GM19397 (cell line): ENCODE data around the gene SLC25A10.
A peak's percentile ranks its signal among the peaks of the same experiment; 100 is the strongest.
"Not testable (repeated sequence)": the region's sequence is repeated elsewhere in the genome, so short reads cannot be mapped to it uniquely, and the experiment has no call there.

Experiments
- ATAC-seq: cut with Tn5 transposase; IDR thresholded peaks from one replicate; pipeline ENCODE4 v1.9.1; 2021; ENCODE audit warnings: mild to moderate bottlenecking, moderate library complexity; ENCODE audit not compliant: unreplicated experiment

Gene SLC25A10

DNA sequence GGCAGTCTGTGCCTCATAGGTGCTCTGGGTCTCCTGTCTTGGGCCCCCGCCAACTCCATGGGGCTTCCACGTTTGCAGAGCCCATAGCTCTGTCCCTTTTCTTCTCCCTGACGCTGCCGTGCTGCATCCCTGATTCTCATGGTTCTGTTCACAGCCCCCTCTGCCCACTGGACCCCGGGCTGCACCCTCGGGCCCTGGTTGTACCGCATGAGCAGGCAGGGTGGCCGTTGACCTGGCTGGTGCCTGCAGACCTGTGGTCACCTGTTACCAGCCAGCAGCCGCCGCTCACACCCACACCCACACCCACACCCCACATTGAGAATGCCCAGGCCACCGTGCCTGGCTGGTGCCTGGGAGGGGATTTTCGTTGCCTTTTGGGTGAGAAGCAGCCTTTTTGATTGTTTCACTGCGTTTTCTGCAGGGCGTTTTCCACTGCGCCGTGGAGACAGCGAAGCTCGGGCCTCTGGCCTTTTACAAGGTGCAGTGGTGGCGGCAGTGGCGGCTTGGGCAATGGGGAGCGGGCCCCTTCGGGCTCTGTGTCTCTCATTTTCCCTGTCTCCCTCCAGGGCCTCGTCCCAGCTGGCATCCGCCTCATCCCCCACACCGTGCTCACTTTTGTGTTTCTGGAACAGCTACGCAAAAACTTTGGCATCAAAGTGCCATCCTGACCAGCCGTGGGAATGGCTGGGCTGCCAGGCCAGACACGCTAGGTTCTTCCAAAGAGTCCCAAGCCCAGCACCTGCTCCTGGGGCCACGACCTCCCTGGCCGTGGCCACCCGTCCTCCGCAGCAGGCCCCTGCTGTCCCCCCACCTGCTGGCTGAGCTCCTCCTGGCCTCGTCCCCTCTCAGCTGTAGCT is 7.6 kb downstream of the SLC25A10 start:
- no peak for ATAC-seq

DNA sequence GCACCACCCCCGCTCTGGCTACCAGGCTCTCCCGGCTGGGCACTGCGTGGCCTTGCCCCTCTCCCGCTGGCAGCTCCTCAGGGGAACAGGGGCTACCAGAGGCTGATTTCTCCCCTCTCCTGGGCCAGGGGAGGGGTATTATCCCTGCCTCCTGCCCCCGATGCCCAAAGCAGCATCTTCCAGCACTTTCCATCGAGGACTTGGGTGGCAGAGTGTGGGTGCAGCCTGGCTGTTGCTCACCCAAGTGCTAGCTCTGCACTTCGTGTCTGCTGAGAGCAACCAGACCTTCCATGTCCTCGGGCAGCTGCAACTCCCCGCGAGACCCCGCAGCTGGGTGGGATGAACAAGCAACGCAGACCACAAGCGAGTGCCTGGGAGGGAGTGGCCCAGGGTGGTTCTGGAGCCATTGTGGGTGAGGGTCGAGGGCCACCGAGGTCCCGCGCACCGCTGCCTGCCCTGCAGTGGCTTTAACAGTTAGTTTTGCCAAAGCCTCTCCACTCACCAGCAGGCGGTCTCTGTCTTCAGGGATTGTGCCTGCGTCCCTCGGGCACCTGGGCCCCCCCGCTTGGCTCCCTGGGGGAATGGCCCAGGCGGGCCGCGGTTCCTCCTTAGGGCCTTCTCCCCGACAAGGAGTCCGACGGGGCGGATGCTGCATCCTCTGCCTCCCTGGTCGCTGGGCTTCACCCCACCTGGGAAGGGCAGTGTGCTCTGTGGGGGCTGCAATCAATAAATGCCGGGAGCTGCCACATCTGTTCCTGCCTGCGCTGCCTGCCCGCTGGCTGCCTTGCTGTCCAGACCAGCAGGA is 8.4 kb downstream of the SLC25A10 start:
- ATAC-seq: no peak

DNA sequence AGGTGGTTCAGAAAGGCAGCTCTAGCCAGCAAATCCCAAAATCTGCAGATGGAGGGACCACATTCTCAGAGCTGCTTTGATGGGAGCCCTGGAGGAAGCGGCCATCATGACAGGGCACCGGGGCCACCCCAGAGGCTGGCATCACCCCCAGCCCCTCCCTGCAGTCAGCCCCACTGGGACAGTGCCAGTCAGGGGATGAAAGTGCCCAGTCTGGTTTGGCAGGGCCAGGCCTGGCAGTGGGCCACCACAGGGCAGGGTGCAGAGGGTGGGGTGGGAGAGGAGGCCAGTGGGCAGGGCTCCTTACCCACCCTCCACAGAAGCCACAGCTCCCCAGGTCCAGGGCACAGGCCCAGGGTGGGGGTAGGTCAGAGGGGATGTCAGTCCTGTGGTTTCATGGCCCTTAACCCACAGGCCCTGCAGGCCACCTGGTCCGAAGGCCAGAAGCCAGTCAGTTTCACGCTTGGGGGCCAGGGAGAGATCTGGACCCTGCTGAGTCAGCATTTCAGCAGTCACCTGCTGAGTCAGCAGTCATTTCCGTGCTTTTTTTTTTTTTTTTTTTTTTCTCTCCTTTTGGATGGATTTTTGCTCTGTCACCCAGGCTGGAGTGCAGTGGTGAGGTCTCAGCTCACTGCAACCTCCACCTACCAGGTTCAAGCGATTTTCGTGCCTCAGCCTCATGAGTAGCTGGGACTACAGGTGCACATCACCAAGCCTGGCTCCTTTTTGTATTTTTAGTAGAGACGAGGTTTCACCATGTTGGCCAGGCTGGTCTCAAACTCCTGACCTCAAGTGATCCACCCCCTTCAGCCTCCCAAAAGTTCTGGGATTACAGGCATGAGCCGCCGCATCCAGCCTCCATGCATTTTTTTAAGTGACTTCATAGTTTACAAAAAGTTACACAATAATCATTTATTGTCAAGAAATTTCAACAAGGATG is 10.4 kb downstream of the SLC25A10 start:
- ATAC-seq: no peak

DNA sequence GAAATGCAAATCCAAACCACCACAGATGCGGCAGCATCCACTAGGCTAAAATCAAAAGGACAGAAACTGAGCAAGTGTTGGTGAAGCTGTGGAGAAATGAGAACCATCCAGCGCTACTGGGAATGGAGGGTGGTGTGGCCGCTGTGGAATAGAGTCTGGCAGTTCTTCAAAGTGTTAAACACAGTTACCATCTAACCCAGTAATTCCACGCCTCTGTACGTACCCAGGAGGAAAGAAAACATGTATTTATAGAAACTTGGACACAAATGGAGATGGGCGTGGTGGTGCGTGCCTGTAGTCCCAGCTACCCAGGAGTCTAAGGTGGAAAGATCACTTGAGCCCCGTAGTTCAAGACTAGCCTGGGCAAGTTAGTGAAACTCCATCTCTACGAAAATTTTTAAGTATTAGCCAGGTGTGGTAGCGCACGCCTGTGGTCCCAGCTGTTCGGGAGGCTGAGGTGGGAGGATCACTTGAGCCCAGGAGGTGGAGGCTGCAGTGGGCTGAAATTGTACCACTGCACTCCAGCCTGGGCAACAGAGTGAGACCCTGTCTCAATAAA is 11.6 kb downstream of the SLC25A10 start:
- ATAC-seq: no peak

DNA sequence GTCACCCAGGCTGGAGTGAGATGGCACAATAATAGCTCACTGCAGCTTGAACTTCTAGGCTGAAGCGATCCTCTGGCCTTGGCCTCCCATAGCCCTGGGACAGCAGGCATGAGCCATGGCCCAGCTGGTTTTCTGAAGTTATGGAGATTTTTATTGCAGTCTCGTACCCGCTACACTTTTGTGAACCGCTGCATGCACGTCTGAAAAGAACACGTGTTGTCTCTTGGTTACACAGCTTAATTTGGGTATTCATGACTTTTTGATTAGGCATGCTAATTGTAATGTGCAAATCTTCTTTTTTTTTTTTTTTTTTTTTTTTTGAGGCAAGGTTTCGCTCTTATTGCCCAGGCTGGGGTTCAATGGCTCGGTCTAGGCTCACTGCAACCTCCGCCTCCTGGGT is 13.4 kb downstream of the SLC25A10 start:
- no peak for ATAC-seq

DNA sequence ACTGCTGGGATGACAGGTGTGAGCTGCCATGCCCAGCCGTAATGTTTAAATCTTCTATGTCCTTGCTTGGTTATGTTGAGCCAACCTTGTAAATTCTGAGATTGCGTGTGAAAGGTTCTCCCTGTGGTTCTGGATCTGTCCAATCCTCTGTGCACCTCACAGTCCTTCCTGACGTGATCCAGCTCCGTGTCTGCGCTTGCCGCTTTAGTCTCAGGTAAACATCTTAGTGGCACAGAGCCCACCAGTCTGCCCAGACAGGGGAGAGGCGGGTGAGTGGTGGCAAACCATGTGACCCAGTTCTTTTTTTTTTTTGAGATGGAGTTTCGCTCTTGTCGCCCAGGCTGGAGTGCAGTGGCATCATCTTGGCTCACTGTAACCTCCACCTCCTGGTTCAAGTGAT is 13.9 kb downstream of the SLC25A10 start:
- ATAC-seq: no peak

DNA sequence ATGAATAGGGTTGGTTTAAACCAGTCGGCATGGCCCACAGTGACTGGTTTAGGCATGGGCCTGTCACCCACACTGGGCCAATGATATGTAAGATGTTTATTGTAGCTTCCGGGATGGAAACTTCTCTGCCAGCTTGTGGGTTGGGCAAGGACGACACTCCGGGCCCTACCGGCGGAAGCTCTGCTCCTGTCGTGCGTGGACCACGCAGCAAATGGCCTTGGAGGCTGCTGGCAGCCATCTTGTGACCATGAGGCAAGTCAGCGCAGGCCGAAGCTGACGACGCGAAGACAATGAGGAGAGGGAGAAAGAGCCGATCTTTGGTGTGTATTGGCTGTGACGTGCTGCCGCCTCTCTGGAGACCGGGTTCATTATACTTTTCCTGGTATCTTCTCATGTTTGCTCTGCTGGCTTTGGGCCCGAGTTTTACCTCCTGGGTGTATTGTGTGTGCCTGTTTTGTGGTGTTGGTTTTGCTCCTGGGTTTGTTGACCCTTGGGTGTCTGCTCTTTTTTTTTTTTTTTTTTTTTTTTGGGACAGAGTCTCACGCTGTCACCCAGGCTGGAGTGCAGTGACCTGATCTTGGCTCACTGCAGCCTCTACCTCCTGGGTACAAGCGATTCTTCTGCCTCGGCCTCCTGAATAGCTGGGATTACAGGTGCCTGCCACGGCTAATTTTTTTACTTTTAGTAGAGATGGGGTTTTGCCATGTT is 15.4 kb downstream of the SLC25A10 start:
- ATAC-seq: no peak

DNA sequence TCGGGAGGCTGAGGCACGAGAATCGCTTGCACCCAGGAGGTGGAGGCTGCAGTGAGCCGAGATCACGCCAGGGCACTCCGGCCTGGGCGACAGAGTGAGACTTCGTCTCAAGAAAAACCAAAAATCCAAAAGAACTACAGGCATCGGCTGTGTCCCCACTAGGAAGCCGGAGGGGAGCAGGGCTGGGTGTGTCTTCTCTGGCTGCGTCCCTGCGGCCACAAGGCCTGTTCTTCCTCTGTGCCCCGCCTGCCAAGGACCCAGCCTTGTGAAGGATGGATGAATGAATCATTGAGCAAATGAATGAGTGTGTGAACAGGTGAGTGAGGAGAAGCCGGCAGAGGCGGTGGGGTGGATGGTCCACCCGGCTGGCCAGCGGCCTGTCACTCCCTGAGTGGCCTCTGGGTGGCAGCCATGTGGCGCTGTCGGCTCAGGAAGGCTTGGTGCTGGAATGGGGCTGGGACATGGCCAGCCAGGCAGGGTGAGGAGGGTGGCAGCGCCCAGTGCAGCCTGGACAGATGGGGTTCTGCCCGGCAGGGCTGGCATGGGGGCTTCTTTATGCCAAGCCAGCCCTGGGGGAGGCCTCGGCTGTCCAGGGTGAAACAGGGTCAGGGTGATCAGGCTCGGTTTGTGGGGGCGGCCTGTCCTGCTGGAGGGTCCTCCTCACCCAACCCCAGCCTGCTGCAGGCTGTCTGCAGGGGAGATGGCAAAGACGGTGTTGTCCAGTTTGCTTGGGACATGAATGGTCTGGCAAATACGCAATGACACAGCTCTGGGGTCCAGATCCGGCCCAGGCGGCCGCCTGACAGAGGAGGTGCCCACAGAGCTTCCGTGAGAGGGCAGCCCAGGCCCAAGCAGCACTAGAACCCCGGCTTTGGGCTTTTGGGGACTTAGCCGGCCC is 21.7 kb downstream of the SLC25A10 start:
- ATAC-seq: peak; percentile 44

DNA sequence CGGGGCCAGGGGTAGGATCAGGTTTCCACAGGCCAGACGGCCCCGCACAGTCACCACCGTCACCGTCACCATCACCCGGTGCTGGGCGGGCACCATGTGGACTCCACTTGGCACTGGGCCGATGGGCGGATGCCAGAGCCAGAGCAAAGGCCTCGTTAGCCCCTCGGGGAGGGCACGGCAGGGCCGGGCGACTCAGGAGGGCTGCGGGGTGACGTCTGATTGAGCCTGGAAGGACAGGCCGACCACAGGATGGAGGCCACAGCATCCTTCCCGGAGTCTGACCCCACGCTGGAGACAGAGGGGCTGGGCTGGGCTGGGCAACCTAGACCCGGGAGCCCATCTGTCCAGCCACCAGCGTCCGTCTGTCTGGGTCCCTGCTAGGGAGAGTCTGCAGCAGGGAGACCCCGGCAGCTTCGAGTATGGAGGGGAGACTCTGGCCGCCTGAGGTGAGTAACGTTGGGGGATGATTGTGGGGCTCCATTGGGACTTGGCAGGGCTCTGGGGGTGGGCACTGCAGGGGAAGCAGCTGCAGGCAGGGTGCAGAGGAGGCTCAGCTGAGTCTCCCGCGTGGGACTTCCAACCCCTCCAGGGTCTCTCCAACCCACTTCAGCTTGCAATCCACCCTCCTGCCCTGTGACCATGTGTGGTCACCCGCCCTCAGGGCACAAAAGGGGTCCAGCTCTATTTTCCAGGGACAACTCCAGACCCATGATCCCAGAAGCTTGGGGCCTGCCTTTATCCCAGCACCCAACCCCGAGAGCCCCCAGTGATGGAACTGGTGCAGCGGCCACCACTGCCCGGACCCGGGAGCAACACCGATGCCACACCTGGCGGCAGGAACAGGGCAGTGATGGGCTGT is 22.6 kb downstream of the SLC25A10 start:
- ATAC-seq: no peak

DNA sequence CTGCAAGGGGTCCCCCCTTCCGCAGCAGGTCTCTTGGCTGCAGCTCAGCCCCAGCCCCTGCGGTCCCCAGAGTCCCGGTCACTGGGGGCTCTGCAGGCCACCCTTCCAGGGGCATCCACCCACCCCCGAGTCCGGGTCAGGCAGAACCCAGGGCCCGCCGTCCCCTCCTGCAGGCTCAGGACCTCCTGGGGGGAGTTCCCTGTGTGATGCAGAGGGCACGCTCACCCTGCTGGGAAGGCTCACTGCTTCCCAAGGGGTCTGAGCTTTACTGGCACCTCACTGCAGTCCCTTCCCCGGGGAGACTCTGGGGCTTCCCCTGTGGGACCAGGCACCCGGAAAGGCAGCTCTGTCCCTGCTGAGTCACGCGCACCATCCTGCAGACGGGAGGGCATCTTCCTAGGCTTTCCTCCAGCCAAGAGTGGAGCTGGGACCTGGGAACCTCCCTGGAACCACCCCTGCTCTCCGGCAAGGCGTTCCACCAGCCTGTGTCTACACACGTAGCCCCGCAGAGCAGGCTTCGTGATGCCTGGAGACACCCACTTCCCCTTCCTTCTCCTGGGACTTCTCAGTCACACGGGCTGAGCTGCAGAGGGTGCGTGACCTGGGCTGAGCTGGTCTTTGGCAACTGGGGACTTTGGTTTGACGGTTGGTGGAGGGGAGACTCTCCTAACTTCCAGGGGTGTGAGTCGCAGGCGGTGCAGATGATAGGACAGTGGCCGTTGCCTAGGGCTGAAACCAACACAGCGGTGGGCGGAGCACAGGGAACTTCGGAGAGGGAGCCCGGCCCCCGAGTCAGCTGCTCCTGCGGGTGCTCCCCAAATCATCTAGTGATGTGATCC is 23.4 kb downstream of the SLC25A10 start:
- no peak for ATAC-seq

DNA sequence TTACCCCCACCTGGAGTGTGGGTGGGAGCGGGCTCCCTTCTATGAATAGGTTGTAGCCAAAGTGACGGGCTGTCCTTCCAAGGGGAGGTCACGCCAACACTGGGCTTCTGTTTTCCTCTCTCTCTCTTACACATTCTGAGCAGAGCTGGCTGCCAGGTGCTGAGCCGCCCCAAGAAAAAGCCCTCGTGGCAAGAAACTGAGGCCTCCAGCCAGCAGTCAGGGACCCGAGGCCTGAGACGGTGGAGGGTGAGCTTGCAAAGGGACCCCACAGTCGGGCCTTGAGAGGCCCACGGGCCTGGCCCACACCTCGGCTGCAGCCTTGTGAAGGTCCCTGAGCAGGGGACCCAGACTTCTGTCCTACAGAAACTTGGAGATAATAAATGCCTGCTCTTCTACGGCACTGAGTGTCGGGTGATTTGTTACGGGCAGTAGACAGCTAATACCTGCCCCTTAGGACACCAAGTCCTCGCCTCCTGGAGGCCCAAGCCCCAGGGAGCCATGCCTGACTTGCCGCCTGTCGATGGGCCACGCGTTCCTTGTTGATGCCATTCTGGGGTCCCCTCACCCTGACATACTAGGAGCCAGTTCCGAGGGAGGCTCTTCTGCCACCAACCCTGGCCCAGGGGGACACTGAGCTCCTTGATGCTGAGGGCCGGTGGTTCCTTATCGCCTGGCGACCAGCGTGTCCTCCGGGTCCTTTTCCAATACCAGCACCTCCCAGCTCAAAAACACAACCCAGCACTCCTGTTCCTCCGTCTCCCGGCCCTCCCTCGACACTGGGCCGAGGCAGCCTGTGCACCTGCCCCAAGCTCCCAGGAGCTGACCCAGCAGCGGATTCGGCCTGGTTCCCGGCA is 26.1 kb downstream of the SLC25A10 start:
- ATAC-seq: no peak

DNA sequence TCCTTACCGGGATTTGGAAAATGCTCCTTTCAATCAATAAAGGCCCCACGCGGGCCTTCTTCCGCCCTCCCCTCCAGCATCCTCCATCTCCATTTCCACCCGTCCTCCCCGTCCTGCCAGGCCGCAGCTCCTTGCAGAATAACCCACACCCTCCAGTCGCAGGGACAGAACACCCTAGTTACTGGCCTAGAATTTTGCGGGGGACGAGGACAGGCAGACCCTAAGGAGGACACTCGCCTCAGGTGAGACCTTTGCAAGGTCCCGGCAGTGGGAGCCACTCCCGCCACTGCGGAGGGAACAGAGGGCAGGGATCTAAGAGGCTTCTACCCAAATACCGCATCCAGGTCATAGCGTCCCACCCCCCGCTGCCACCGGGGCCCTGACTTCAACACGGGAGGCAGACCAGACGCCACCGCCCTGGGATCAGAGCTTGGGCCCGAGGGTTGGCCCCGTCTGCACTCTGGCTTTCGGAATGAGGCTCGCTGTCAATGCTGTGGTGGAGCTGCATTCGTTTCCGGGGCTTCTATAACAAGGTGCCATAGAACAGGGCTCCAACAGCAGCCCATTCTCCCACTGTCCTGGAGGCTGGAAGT is 26.8 kb downstream of the SLC25A10 start:
- no peak for ATAC-seq

DNA sequence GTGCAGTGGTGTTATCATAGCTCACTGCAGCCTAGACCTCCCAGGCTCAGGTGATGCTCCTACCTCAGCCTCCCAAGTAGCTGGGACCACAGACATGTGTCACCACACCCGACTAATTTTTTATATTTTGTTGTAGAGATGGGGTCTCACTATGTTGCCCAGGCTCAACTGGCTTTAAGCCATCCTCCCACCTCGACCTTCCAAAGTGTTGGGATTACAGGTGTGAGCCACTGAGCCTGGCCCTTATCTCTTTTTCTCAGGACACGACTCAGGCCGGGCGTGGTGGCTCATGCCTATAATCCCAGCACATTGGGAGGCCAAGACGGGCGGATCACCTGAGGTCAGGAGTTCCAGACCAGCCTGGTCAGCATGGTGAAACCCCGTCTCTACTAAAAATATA is 27.5 kb downstream of the SLC25A10 start:
- ATAC-seq: not testable (repeated sequence)

DNA sequence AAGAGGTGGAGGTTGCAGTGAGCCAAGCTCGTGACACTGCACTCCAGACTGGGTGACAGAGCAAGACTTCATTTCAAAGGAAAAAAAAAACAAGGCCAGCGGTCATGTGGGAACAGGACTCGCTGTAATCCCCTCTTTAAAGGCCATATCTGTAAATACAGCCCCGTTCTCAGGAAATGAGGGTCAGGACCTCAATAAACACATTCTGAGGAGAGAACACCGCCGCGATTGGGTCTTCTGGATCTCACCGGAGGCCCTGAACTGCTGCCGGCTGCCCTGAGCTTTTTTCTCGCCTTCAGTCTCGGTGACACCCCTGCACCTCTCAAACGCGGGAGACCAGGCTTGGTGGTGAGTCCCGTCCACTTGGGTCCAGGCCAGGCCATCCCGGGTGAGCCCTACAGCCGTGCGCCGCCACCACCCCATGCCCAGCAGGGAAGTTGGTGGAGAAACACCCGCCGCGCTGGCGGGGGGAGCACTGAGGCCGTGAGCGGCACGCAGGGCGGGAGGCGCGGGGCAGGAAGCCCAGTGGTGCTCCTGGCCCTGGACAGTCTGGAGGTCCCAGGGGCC is 28.4 kb downstream of the SLC25A10 start:
- ATAC-seq: no peak

DNA sequence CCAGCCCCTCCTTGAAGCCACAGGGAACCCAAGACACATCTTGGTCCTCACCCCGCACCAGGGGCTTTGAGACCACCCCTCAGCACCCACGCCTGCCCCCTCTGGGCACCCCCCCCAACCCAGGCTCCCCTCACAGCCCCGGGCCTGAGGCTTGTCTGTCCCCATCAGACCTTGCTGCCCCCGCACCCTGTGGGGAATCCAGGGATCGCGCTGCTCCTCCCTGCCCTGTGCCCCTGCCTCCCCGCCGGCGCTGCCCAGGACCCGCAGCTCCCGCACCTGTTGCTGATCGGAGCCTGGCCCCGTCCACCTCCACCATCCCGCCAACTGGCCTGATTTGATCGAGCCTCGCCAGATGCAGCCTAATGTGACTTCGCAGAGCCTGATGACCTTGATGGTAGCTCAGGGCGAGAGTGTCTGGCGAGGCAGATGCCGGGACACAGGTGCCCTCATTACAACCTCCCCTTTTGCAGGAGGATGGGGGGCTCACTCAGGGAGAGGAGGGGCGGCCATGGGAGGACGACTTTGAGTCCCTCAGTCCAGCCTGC is 29.0 kb downstream of the SLC25A10 start:
- ATAC-seq: no peak
